WERI-Rb-1 (cell line): Measurements from ENCODE around the gene BCAT1.

Experiments
- DNase-seq: peaks from one replicate; pipeline ENCODE4 v3.0.0-alpha.2; 2020
- H3K27ac ChIP-seq: fragments of 250-450 bp; sonication (Bioruptor Pico); 2 replicates; pipeline ENCODE4 v1.5.1; 2020; ENCODE audit warnings: mild to moderate bottlenecking, moderate library complexity
- H3K27me3 ChIP-seq: fragments of 250-450 bp; sonication (Bioruptor Pico); 2 replicates; pipeline ENCODE4 v1.5.1; 2021; ENCODE audit warnings: mild to moderate bottlenecking, low read depth, moderate library complexity; ENCODE audit not compliant: insufficient read depth, severe bottlenecking
- H3K36me3 ChIP-seq: fragments of 250-450 bp; sonication (Bioruptor Pico); 2 replicates; pipeline ENCODE4 v1.5.1; 2020; ENCODE audit warnings: mild to moderate bottlenecking, moderate library complexity
- H3K4me3 ChIP-seq: 2 replicates; pipeline ENCODE4 v1.5.1; 2011; ENCODE audit warnings: low read depth, mild to moderate bottlenecking, control low read depth, low read length
- H3K9me3 ChIP-seq: fragments of 250-450 bp; sonication (Bioruptor Pico); 2 replicates; pipeline ENCODE4 v1.5.1; 2021; ENCODE audit warnings: mild to moderate bottlenecking, moderate library complexity; ENCODE audit not compliant: severe bottlenecking
- TF ChIP-seq, protein P1 (sequence below): IDR thresholded peaks from 2 replicates; pipeline ENCODE4 v1.5.1; 2011; ENCODE audit warnings: low read depth, mild to moderate bottlenecking, control low read depth, inconsistent platforms, low read length

The BCAT1 gene

DNA sequence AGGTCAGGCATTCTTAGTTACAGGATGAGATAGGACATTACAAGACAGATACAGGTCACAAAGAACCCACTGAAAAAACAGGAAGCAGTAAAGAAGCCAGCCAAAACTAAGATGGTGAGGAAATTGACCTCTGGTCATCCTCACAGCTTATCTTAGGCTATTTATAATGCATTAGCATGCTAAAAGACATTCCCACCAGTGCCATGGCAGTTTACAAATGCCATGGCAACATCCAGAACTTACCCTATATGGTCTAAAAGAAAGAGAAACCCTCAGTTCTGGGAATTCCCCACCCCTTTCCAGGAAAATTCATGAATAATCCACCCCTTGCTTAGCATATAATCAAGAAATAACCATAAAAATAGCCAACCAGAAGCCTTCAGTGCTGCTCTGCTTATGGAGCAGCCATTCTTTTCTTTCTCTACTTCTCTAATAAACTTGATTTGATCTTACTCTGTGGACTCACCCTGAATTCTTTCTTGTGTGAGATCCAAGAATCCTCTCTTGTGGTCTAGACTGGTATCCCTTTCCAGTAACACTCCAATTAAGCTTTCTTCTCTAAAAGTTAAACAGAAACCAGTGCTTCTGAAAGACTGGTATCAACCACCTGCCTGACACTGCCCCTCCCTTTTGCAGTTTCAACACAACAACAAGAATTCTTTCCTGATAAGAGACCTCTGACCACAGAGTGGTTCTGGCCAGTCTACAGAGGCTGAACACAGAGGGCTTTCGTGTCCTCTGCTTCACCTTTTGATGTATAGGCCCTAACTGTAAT is 86.9 kb downstream of the BCAT1 start:
- no peaks in the 10 kb centered on the region for H3K27me3 ChIP-seq
- TF ChIP-seq, protein P1, sequence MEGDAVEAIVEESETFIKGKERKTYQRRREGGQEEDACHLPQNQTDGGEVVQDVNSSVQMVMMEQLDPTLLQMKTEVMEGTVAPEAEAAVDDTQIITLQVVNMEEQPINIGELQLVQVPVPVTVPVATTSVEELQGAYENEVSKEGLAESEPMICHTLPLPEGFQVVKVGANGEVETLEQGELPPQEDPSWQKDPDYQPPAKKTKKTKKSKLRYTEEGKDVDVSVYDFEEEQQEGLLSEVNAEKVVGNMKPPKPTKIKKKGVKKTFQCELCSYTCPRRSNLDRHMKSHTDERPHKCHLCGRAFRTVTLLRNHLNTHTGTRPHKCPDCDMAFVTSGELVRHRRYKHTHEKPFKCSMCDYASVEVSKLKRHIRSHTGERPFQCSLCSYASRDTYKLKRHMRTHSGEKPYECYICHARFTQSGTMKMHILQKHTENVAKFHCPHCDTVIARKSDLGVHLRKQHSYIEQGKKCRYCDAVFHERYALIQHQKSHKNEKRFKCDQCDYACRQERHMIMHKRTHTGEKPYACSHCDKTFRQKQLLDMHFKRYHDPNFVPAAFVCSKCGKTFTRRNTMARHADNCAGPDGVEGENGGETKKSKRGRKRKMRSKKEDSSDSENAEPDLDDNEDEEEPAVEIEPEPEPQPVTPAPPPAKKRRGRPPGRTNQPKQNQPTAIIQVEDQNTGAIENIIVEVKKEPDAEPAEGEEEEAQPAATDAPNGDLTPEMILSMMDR = no peak
- no peak overlapping the region for H3K4me3 ChIP-seq
- no peaks in the 10 kb centered on the region for H3K36me3 ChIP-seq
- no peaks in the 10 kb centered on the region for H3K9me3 ChIP-seq
- DNase-seq = no peak
- no peak overlapping the region for H3K27ac ChIP-seq

DNA sequence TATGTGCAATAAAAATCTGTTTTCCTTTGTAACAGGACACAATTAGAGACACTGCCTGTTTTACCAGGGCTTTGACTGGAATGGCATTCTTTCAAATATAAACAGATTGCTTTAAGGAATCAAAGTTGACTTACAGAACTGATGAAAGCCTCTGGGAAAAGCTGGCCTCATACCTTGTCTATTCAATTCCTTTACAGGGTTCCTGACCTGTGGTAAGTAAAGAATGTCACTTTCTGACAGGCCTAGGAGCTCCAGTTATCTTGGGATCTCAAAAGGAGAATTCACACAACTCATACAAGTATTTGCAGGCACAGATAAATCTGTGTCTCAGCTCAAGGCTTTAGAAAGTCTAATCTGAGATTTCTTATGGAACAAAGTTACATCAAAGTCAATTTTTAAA is 88.4 kb downstream of the BCAT1 start:
- H3K27me3 ChIP-seq = no peaks in the 10 kb centered on the region
- H3K36me3 ChIP-seq = no peaks in the 10 kb centered on the region
- no peaks in the 10 kb centered on the region for H3K9me3 ChIP-seq
- TF ChIP-seq, protein P1 = no peak
- no peak for DNase-seq
- no peak overlapping the region for H3K27ac ChIP-seq
- no peak overlapping the region for H3K4me3 ChIP-seq

DNA sequence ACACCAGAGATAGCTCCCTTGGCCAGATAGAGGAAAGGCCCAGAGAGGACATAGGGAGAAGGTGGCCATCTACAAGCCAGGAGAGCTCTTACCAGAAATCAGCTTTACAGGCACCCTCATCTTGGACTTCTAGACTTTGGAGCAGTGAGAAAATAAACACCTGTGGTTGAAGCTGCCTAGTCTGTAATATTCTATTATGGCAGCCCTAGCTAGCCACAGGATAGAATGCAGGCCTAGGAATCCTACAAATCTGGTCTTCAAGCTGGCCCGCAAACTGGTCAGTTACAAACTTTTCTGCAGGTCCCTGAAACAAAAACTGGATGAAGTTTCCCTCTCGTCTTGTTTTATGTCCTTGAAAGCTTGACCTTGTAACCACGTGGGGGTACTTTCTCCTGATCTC is 92.4 kb downstream of the BCAT1 start:
- no peaks in the 10 kb centered on the region for H3K27me3 ChIP-seq
- H3K27ac ChIP-seq = no peak overlapping the region
- DNase-seq = no peak
- no peaks in the 10 kb centered on the region for H3K9me3 ChIP-seq
- TF ChIP-seq, protein P1 = no peak
- no peaks in the 10 kb centered on the region for H3K36me3 ChIP-seq
- H3K4me3 ChIP-seq = no peak overlapping the region

DNA sequence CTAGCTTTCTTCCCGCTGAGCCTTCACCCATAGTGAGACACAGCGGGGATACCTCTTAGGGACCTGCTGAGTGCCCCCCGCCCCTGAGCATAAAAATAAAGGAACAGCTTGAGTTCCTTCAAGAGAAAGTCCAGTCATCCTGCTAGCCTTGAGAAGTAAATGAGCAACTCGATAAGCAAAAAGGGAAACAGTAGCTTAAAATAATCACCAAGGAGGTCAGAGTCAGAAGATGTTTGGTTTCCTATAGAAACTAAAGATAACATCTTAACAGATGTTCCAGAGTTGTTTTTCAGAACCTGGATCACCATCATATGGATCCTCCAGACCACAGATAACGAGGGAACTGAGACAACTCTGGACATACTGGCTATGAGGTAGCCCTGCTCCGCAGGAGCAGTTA is 94.0 kb downstream of the BCAT1 start:
- H3K4me3 ChIP-seq = no peak overlapping the region
- TF ChIP-seq, protein P1 = no peak
- no peak for DNase-seq
- no peaks in the 10 kb centered on the region for H3K9me3 ChIP-seq
- no peaks in the 10 kb centered on the region for H3K36me3 ChIP-seq
- H3K27ac ChIP-seq = no peak overlapping the region
- no peaks in the 10 kb centered on the region for H3K27me3 ChIP-seq

DNA sequence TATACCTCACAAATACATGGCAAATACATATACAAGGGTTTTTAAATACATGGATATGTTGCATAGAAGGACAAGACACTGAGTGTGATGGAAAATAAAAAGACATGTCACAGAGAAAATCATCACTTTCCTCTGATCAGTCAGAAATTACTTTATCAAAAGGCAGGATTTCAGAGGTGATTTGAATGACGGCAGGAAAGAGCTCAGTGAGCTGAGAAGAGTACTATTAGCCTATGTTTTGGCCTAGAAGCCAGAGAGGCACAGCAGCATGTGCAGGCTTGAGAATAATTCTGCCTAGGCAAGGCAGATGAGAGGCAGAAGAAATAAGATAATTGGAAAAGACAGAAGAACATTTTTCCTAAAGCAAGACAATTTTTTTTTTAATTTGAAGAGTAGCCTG is 94.9 kb downstream of the BCAT1 start:
- Histone ChIP-seq H3K9me3 (no peaks in the 10 kb centered on the region), H3K27ac (no peak overlapping the region), H3K27me3 (no peaks in the 10 kb centered on the region), H3K4me3 (no peak overlapping the region), H3K36me3 (no peaks in the 10 kb centered on the region)
- TF ChIP-seq, protein P1 = no peak
- DNase-seq = no peak

DNA sequence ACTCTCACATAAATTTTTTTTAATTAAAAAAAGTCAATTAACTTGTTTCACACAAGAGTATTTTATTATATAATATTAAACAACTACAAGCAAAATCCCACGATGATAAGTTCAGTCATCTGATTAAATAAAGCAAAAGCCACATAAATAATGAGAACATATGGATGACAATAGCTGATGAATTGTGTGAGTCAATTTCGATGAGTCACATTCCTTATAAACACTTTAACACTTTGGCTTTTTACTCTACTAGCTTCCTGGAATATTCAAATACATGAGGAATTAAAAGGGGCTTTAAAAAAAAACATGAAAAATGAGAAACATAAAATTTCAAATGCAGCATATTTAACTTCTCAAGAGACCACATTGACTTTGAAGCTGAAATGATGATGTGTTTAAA is 95.3 kb downstream of the BCAT1 start:
- no peak overlapping the region for H3K27ac ChIP-seq
- DNase-seq = no peak
- TF ChIP-seq, protein P1 = no peak
- H3K36me3 ChIP-seq = no peaks in the 10 kb centered on the region
- H3K27me3 ChIP-seq = no peaks in the 10 kb centered on the region
- no peaks in the 10 kb centered on the region for H3K9me3 ChIP-seq
- no peak overlapping the region for H3K4me3 ChIP-seq
